Fibroblast of peridontal ligament (primary cell): ENCODE results near the gene JAG2.

ENCODE experiments used
- DNase-seq: peaks from one replicate; pipeline ENCODE4 v3.0.0-alpha.2; 2010; ENCODE audit errors: extremely low read depth

Gene JAG2

GRCh38 chr14:105182296-105183020, 13.9 kb upstream of the JAG2 start:
- DNase-seq: no peak

- DNase-seq: no peak
These were observed 13.1 kb upstream of the JAG2 start for GRCh38 chr14:105181549-105182295.

- no peak for DNase-seq
These were observed 12.3 kb upstream of the JAG2 start, which contains the start of gene NUDT14 for GRCh38 chr14:105180592-105181548. TSS of gene NUDT14 (minus strand) at chr14:105181312. CDS start at chr14:105181209, 103 bp downstream.

GRCh38 chr14:105179191-105179590, 10.6 kb upstream of the JAG2 start:
- no peak for DNase-seq

GRCh38 chr14:105178868-105179140, 10.2 kb upstream of the JAG2 start:
- DNase-seq: no peak

- no peak for DNase-seq
These were observed 9.7 kb upstream of the JAG2 start for GRCh38 chr14:105178069-105178867.

- DNase-seq: no peak
These were observed 8.5 kb upstream of the JAG2 start for GRCh38 chr14:105177082-105177481.

- no peak for DNase-seq
These were observed 7.9 kb upstream of the JAG2 start for GRCh38 chr14:105176513-105176912.

- DNase-seq: no peak
These were observed 5.6 kb upstream of the JAG2 start for GRCh38 chr14:105173901-105174894.

- no peak for DNase-seq
These were observed 4.6 kb upstream of the JAG2 start for GRCh38 chr14:105173145-105173544.

- no peak for DNase-seq
These were observed 3.9 kb upstream of the JAG2 start for GRCh38 chr14:105172476-105172875.

GRCh38 chr14:105171004-105171673, 2.6 kb upstream of the JAG2 start:
- no peak for DNase-seq

GRCh38 chr14:105169776-105170655, 1.4 kb upstream of the JAG2 start:
- DNase-seq: no peak

GRCh38 chr14:105168979-105169507, 467 bp upstream of the JAG2 start:
- no peak for DNase-seq

GRCh38 chr14:105168093-105168420, 519 bp downstream of the JAG2 start:
- no peak for DNase-seq

GRCh38 chr14:105167303-105168092, 1.1 kb downstream of the JAG2 start:
- DNase-seq: no peak

GRCh38 chr14:105166571-105167302, 1.8 kb downstream of the JAG2 start:
- DNase-seq: no peak
